K562 (cell line): Measurements from ENCODE around the gene SYNGR4. TPM values are rescaled to one million over a fixed set of nuclear protein-coding genes. Genes with fewer than 3 reads are reported as not detected.
A peak's percentile ranks its signal among the peaks of the same experiment; 100 is the strongest.
"Not testable (repeated sequence)": the region's sequence is repeated elsewhere in the genome, so short reads cannot be mapped to it uniquely, and the experiment has no call there.

Experiments
- ATAC-seq: fragments of 200-7000 bp; cut with Tn5 transposase; 3 replicates; pipeline ENCODE4 v1.9.1; 2020; ENCODE audit warnings: moderate library complexity
- BruUV-seq: library from RNA; stranded (reverse); fragments of 400-500 nt; replicated peaks from 2 replicates; lab custom pipeline; 2021; lab: Mats Ljungman, UMichigan
- CTCF ChIA-PET: fragments of 300-600 bp; formaldehyde crosslinking; extraction: SDS; loops from one replicate; lab custom pipeline; 2021; ENCODE audit warnings: low intra/inter-chr PET ratio; lab: Yijun Ruan, JAX
- POLR2A ChIA-PET: fragments of 300-600, 350-650 bp; sonication (Branson Sonifier 250); formaldehyde crosslinking; extraction: SDS; loops from one replicate; lab custom pipeline; 2021; ENCODE audit warnings: antibody characterized with exemption, inconsistent platforms; lab: Yijun Ruan, JAX
- DNase-seq, 4 experiments: peaks; one replicate each; pipeline versions ENCODE4 v3.0.0 to v3.0.0-alpha.2; 2011 to 2018; ENCODE audit warnings: low spot score in 3 of 4, mixed read lengths in 3 of 4; ENCODE audit errors: extremely low read depth in 1 of 4
- FAIRE-seq: peaks from 2 replicates; lab custom pipeline; 2011; peaks lifted over from hg19 to GRCh38; lab: Jason Lieb, UNC
- H2AFZ ChIP-seq: 2 replicates; pipeline ENCODE4 v1.6.0; 2011; ENCODE audit warnings: low read depth, low read length, control low read depth, inconsistent platforms
- H3K27ac ChIP-seq: fragments of 200-600 bp; 3 replicates; pipeline ENCODE4 v1.8.0; 2011; ENCODE audit warnings: low read depth, mild to moderate bottlenecking, control low read depth, inconsistent platforms, low read length, moderate library complexity, mixed read lengths; ENCODE audit errors: extremely low read depth
- H3K27me3 ChIP-seq, 2 experiments: fragments of 300-600 bp in 1 of 2; 2 replicates in 1 of 2; 3 replicates in 1 of 2; pipeline versions ENCODE4 v1.6.0 to v1.8.0; 2011; ENCODE audit warnings: inconsistent platforms in 2 of 2, low read length in 2 of 2, mild to moderate bottlenecking in 1 of 2, mixed read lengths in 1 of 2, moderate library complexity in 1 of 2; ENCODE audit not compliant: control insufficient read depth in 2 of 2, insufficient read depth in 2 of 2
- H3K36me3 ChIP-seq: fragments of 300-600 bp; 3 replicates; pipeline ENCODE4 v1.8.0; 2011; ENCODE audit warnings: mild to moderate bottlenecking, low read length, inconsistent platforms; ENCODE audit not compliant: control insufficient read depth, insufficient read depth
- H3K4me1 ChIP-seq, 2 experiments: fragments of 200-600 bp in 1 of 2; replicated peaks in 1 of 2; 2 replicates in 1 of 2; 3 replicates in 1 of 2; pipeline versions ENCODE4 v1.5.1 to v1.8.0; 2011; ENCODE audit warnings: inconsistent platforms in 2 of 2, low read length in 2 of 2, mild to moderate bottlenecking in 1 of 2, mixed read lengths in 1 of 2, moderate library complexity in 1 of 2; ENCODE audit not compliant: control insufficient read depth in 2 of 2, insufficient read depth in 2 of 2
- H3K4me2 ChIP-seq: 2 replicates; pipeline ENCODE4 v1.6.1; 2011; ENCODE audit warnings: low read length, control low read depth, inconsistent platforms, mixed read lengths; ENCODE audit not compliant: insufficient read depth
- H3K4me3 ChIP-seq: fragments of 200-600 bp; sonication (generic), shearing (Covaris generic); 2 replicates; pipeline ENCODE4 v1.5.1; 2016; ENCODE audit warnings: control low read depth, inconsistent platforms
- H3K79me2 ChIP-seq: fragments of 200-600 bp; 3 replicates; pipeline ENCODE4 v1.8.0; 2011; ENCODE audit warnings: low read length, inconsistent platforms; ENCODE audit not compliant: control insufficient read depth, insufficient read depth
- H3K9ac ChIP-seq, 2 experiments: 2 replicates each; pipeline versions ENCODE4 v1.6.0 to v1.6.1; 2011; ENCODE audit warnings: low read depth in 2 of 2, low read length in 2 of 2, control low read depth in 1 of 2, inconsistent platforms in 1 of 2, mild to moderate bottlenecking in 1 of 2, mixed read lengths in 1 of 2; ENCODE audit not compliant: insufficient read depth in 1 of 2
- H3K9me1 ChIP-seq: one replicate; pipeline ENCODE4 v1.6.0; 2011; ENCODE audit warnings: inconsistent platforms, mild to moderate bottlenecking, low read length, moderate library complexity; ENCODE audit not compliant: control insufficient read depth, insufficient read depth
- H3K9me3 ChIP-seq: replicated peaks from 2 replicates; pipeline ENCODE4 v1.5.1; 2011; ENCODE audit warnings: low read depth, low read length, inconsistent platforms; ENCODE audit not compliant: control insufficient read depth, insufficient read depth
- H4K20me1 ChIP-seq: replicated peaks from 2 replicates; pipeline ENCODE4 v1.6.1; 2011; ENCODE audit warnings: low read length, inconsistent platforms, mixed read lengths; ENCODE audit not compliant: control insufficient read depth, insufficient read depth
- ARNT ChIP-seq, 2 experiments: fragments of 450-650 bp; IDR thresholded peaks; 2 replicates each; pipeline ENCODE4 v1.6.1; 2016; ENCODE audit warnings: mild to moderate bottlenecking in 1 of 2
- CBFB ChIP-seq: sonication (generic); formaldehyde crosslinking; IDR thresholded peaks from 2 replicates; pipeline ENCODE4 v1.4.0; 2020; ENCODE audit warnings: mild to moderate bottlenecking, missing genetic modification reagents
- CEBPB ChIP-seq: fragments of 450-650 bp; IDR thresholded peaks from 2 replicates; pipeline ENCODE4 v1.6.1; 2016; ENCODE audit warnings: missing genetic modification characterization, missing compliant biosample characterization
- E2F3 ChIP-seq: fragments of 250-450 bp; sonication (Bioruptor Pico); IDR thresholded peaks from 2 replicates; pipeline ENCODE4 v1.4.0; 2020; ENCODE audit warnings: mild to moderate bottlenecking
- FOXM1 ChIP-seq, 2 experiments: fragments of 450-650 bp in 1 of 2; sonication (generic) in 1 of 2; formaldehyde crosslinking in 1 of 2; IDR thresholded peaks; 2 replicates each; pipeline versions ENCODE4 v1.6.1 to v1.9.0; 2017 to 2022; ENCODE audit warnings: low read depth in 2 of 2, mild to moderate bottlenecking in 2 of 2, missing genetic modification reagents in 1 of 2, moderate library complexity in 1 of 2
- GABPA ChIP-seq: fragments of 200-800 bp; sonication (Bioruptor generic); conservative IDR thresholded peaks from 2 replicates; pipeline ENCODE4 v1.6.1; 2016; ENCODE audit warnings: low read depth, missing genetic modification characterization, missing compliant biosample characterization
- IFI16 ChIP-seq: fragments of 250-450 bp; sonication (Bioruptor Pico); IDR thresholded peaks from 2 replicates; pipeline ENCODE4 v2.1.2; 2022; ENCODE audit warnings: mild to moderate bottlenecking, inconsistent platforms
- NR0B1 ChIP-seq: fragments of 450-650 bp; IDR thresholded peaks from one replicate; pipeline ENCODE4 v1.6.1; 2018; ENCODE audit warnings: mild to moderate bottlenecking, moderate library complexity; ENCODE audit not compliant: partially characterized antibody
- RCOR1 ChIP-seq, 2 experiments: IDR thresholded peaks; 2 replicates each; pipeline ENCODE4 v1.6.1; 2012; ENCODE audit warnings: low read depth in 2 of 2, low read length in 2 of 2, borderline replicate concordance in 1 of 2, improper control_type of control experiment in 1 of 2
- RHOXF2B ChIP-seq: fragments of 250-450 bp; sonication (Bioruptor Pico); conservative IDR thresholded peaks from 2 replicates; pipeline ENCODE4 v1.5.1; 2021
- THAP7 ChIP-seq: fragments of 250-450 bp; sonication (Bioruptor Pico); IDR thresholded peaks from 2 replicates; pipeline ENCODE4 v1.5.0; 2021
- ZNF217 ChIP-seq: sonication (generic); formaldehyde crosslinking; IDR thresholded peaks from 2 replicates; pipeline ENCODE4 v1.8.0; 2022; ENCODE audit warnings: mild to moderate bottlenecking, missing genetic modification reagents
- ZNF354B ChIP-seq: fragments of 250-450 bp; sonication (Bioruptor Pico); IDR thresholded peaks from 2 replicates; pipeline ENCODE4 v1.4.0; 2020
- ZNF551 ChIP-seq: fragments of 250-450 bp; sonication (Bioruptor Pico); IDR thresholded peaks from 2 replicates; pipeline ENCODE4 v1.5.0; 2021; ENCODE audit warnings: mild to moderate bottlenecking, moderate library complexity
- WGBS: fragments of 100-300 bp; shearing (Covaris generic); methylation state at CpG from one replicate; pipeline ENCODE4 v1.1.6; 2016; ENCODE audit warnings: low coverage, mixed read lengths; ENCODE audit not compliant: insufficient coverage; ENCODE audit errors: missing lambda C conversion rate; 5-methylcytosine and 5-hydroxymethylcytosine counted together
- in situ Hi-C: fragments of 300-500 bp; cut with MboI; formaldehyde crosslinking; loops from 4 replicates; pipeline ENCODE4 v1.15.0; 2018; ENCODE audit warnings: inconsistent platforms, mixed read lengths
- intact Hi-C: fragments of 100-400 bp; cut with micrococcal nuclease; formaldehyde crosslinking; loops from 2 replicates; pipeline ENCODE4 v1.14.2; 2022
- polyA plus RNA-seq, 8 experiments: library from polyadenylated mRNA; depleted of rRNA in 4 of 8; stranded (reverse) in 5 of 8; unstranded in 3 of 8; fragments of >200 nt; fragmentation: Nextera tagmentation in 2 of 8; fragmentation: Illumina TruSeq in 1 of 8; extraction: Ambion mirVana in 2 of 8; extraction: Trizol in 1 of 8; gene quantifications; 2 replicates each; pipeline versions ENCODE4 v1.2.1 to v1.2.3, GENCODE V29; 2011 to 2014; ENCODE audit warnings: inconsistent platforms in 1 of 8, missing spikeins in 1 of 8
- total RNA-seq, 7 experiments: library from RNA; depleted of rRNA in 6 of 7; stranded (reverse); fragments of >200 nt in 6 of 7; fragmentation: Illumina TruSeq in 2 of 7; extraction: Trizol in 2 of 7; gene quantifications; 2 replicates each; pipeline versions ENCODE4 v1.2.1 to v1.2.3, GENCODE V29; 2011 to 2021; ENCODE audit warnings: low replicate concordance in 1 of 7

Gene SYNGR4
- total and polyA plus RNA-seq, 9 of the 15 experiments (the other 6 are each of a cell fraction or from before 2014, with no cell fraction given), result 0.07 to 0.14 TPM; not detected in 7

- H3K27ac ChIP-seq, H3K9me1 ChIP-seq, H4K20me1 ChIP-seq, ATAC-seq, H3K27me3 ChIP-seq, BruUV-seq, H3K9me3 ChIP-seq, intact Hi-C loops, H3K4me2 ChIP-seq, H3K36me3 ChIP-seq, H3K4me3 ChIP-seq, H3K9ac ChIP-seq, DNase-seq, FAIRE-seq, H3K79me2 ChIP-seq, H2AFZ ChIP-seq: not testable (repeated sequence)
- 49% methylated on average over 9 of the region's 9 CpGs for WGBS
- POLR2A ChIA-PET, result interaction anchor here (1.0 to 2.3 kb wide), 3 partner anchors 8 to 62 kb away, joined by 5 to 10 read pairs (median 6); partner anchors contain the start of gene CARD8
- CTCF ChIA-PET, result interaction anchor here (1.6 kb wide), 1 partner anchor 15 kb away, joined by 5 read pairs; no protein-coding TSS in a partner anchor
- in situ Hi-C loops, result loop anchor here (5.0 kb wide), 1 partner anchor 270 kb away; no protein-coding TSS in a partner anchor
- peaks cover 17 to 33% of the 10 kb centered on the region in 2 experiments for H3K4me1 ChIP-seq
These were observed 46.5 kb upstream of the SYNGR4 start for GRCh38 chr19:48317708-48317960.

- no TSS peak for BruUV-seq
- no peak for FAIRE-seq
- 83% methylated on average over 20 of the region's 21 CpGs for WGBS
- Histone ChIP-seq H3K9me3 (no peaks in the 10 kb centered on the region), H3K36me3 (no peaks in the 10 kb centered on the region), H3K27me3 (no peaks in the 10 kb centered on the region), H3K4me2 (no peak overlapping the region), H3K4me1 (peaks cover 22 to 38% of the 10 kb centered on the region in 2 experiments), H3K27ac (no peak overlapping the region), H3K9me1 (no peaks in the 10 kb centered on the region), H3K4me3 (no peak overlapping the region), H3K9ac (peak overlapping the region in 1 of 2 experiments; percentile 14; a peak in 1 of 4 replicates), H3K79me2 (peaks cover 10% of the 10 kb centered on the region), H2AFZ (no peak overlapping the region), H4K20me1 (no peaks in the 10 kb centered on the region)
- intact Hi-C loops (no loop called here), in situ Hi-C loops (loop anchor here (5.0 kb wide), 1 partner anchor 269 kb away; no protein-coding TSS in a partner anchor)
- ChIA-PET CTCF (interaction anchor here (1.6 to 3.8 kb wide), 2 partner anchors 14 to 15 kb away, joined by 5 to 57 read pairs; no protein-coding TSS in a partner anchor), POLR2A (interaction anchor here (1.0 to 2.3 kb wide), 2 partner anchors 9 to 15 kb away, joined by 5 to 10 read pairs; no protein-coding TSS in a partner anchor)
- no peak for DNase-seq
- no peak for ATAC-seq
- TF ChIP-seq ZNF217 (CRISPR knock-in tag) (no peak), IFI16 (CRISPR knock-in tag) (no peak), RHOXF2B (CRISPR knock-in tag) (no peak), E2F3 (CRISPR knock-in tag) (no peak), GABPA (tag) (no peak), THAP7 (no peak), FOXM1 (IDR thresholded peaks at IDR 0.05; ENCODE audit: low read depth) (no peak), FOXM1 (CRISPR knock-in tag; IDR thresholded peaks at IDR 0.05; ENCODE audit: low read depth) (no peak), ZNF551 (CRISPR knock-in tag) (no peak), ZNF354B (CRISPR knock-in tag) (no peak), CEBPB (no peak), NR0B1 (no peak), RCOR1 (IDR thresholded peaks at IDR 0.05; ENCODE audit: borderline replicate concordance in 1 of 2, low read depth in 2 of 2, low read length in 2 of 2) (no peak), CBFB (CRISPR knock-in tag) (no peak), ARNT (IDR thresholded peaks at IDR 0.05) (no peak)
These were observed 45.7 kb upstream of the SYNGR4 start for GRCh38 chr19:48318286-48318987.
